H1 (cell line): ENCODE results near the gene DKC1. TPM values are rescaled to one million over a fixed set of nuclear protein-coding genes. Genes with fewer than 3 reads are reported as not detected.

ENCODE experiments used
- ASH2L ChIP-seq: fragments of 200-600, 300-600 bp; sonication (generic); IDR thresholded peaks from one replicate; pipeline ENCODE4 v1.7.1; 2017; ENCODE audit warnings: low read length
- CBX5 ChIP-seq: fragments of 300-800, 300-1000 bp; sonication (generic); IDR thresholded peaks from 2 replicates; pipeline ENCODE4 v1.7.1; 2016; ENCODE audit warnings: antibody characterized with exemption, low read length, low read depth
- POLR2A ChIP-seq, 2 experiments: IDR thresholded peaks; 1 replicate in 1 of 2; 2 replicates in 1 of 2; pipeline ENCODE4 v1.6.1; 2011; ENCODE audit warnings: low read depth in 2 of 2, low read length in 2 of 2, mild to moderate bottlenecking in 2 of 2; ENCODE audit errors: control extremely low read depth in 1 of 2
- POLR2AphosphoS5 ChIP-seq: IDR thresholded peaks from 2 replicates; pipeline ENCODE4 v1.6.1; 2011; ENCODE audit warnings: low read depth, low read length
- RXRA ChIP-seq: IDR thresholded peaks from 2 replicates; pipeline ENCODE4 v1.6.1; 2011; ENCODE audit warnings: low read depth, mild to moderate bottlenecking, low read length, moderate library complexity; ENCODE audit not compliant: insufficient read depth
- SIN3A ChIP-seq, 2 experiments: IDR thresholded peaks in 1 of 2; conservative IDR thresholded peaks in 1 of 2; 2 replicates each; pipeline ENCODE4 v1.6.1; 2011 to 2012; ENCODE audit warnings: low read length in 2 of 2, improper control_type of control experiment in 1 of 2, low read depth in 1 of 2, mild to moderate bottlenecking in 1 of 2
- SP2 ChIP-seq: IDR thresholded peaks from 2 replicates; pipeline ENCODE4 v1.6.1; 2012; ENCODE audit warnings: mild to moderate bottlenecking, low read length, inconsistent platforms
- TAF7 ChIP-seq: optimal IDR thresholded peaks from 2 replicates; pipeline ENCODE3; 2011; ENCODE audit warnings: low read depth, mild to moderate bottlenecking, inconsistent platforms, low read length, moderate library complexity, borderline replicate concordance
- polyA plus RNA-seq, 7 experiments: library from polyadenylated mRNA; depleted of rRNA in 3 of 7; stranded (reverse) in 5 of 7; unstranded in 2 of 7; fragments of >200 nt in 5 of 7; fragments of 200-250 nt in 2 of 7; gene quantifications; 1 replicate in 5 of 7; 2 replicates in 1 of 7; 4 replicates in 1 of 7; pipeline versions ENCODE4 v1.2.1 to v1.2.3, GENCODE V29; 2011 to 2013; ENCODE audit warnings: missing spikeins in 2 of 7, mixed read lengths in 2 of 7
- total RNA-seq: library from RNA; stranded (reverse); fragmentation: NEBNext Ultra II Directional; extraction: Animal tissue kit (Norgen Biotek cat#: 25700); gene quantifications from 2 replicates; pipeline ENCODE4 v1.2.1, GENCODE V29; 2021
- TF ChIP-seq, protein P1 (sequence below): fragments of 300-600 bp; sonication (generic); IDR thresholded peaks from 2 replicates; pipeline ENCODE4 v1.7.1; 2012; ENCODE audit warnings: low read length, moderate library complexity, mild to moderate bottlenecking, inconsistent platforms; ENCODE audit not compliant: insufficient replicate concordance
- TF ChIP-seq, protein P2 (sequence below): IDR thresholded peaks from 2 replicates; pipeline ENCODE4 v1.6.1; 2012; ENCODE audit warnings: inconsistent platforms

Gene DKC1
- total and polyA plus RNA-seq, 2 of the 8 experiments (the other 6 are each of a cell fraction or from before 2014, with no cell fraction given), result 65.6 to 143 TPM

DNA sequence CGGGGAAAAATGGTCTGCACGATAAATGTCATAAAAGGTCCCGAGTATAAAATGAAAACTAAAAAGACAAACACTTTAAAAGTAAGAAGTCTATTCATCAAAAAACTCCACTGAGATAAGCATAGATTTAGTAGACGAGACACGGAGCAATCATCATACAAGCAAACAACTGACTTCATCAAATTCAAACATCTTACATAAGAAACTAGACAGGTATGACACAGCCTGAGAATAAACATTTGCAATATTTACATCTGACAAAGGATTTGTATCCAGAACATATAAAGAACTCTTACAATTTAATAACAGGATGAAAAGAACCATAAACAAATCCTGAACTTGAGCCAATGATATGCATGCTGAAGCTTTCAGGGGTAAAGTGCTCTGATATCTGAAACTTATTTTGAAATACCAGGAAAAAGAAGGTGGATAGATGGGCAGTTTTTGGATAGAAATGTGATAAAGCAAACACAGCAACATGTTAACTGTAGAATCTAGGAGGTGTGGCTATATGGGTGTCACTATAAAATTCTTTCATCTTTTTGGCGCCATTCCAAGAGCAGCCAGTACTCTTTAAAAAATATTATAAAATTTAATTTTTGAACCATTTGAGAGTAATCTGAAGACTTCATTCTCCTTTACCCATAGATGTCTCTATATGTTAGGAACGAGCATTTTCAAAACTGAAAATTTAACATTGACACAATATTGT, 30.6 kb downstream of the DKC1 start (continued):
- TF ChIP-seq, protein P1, sequence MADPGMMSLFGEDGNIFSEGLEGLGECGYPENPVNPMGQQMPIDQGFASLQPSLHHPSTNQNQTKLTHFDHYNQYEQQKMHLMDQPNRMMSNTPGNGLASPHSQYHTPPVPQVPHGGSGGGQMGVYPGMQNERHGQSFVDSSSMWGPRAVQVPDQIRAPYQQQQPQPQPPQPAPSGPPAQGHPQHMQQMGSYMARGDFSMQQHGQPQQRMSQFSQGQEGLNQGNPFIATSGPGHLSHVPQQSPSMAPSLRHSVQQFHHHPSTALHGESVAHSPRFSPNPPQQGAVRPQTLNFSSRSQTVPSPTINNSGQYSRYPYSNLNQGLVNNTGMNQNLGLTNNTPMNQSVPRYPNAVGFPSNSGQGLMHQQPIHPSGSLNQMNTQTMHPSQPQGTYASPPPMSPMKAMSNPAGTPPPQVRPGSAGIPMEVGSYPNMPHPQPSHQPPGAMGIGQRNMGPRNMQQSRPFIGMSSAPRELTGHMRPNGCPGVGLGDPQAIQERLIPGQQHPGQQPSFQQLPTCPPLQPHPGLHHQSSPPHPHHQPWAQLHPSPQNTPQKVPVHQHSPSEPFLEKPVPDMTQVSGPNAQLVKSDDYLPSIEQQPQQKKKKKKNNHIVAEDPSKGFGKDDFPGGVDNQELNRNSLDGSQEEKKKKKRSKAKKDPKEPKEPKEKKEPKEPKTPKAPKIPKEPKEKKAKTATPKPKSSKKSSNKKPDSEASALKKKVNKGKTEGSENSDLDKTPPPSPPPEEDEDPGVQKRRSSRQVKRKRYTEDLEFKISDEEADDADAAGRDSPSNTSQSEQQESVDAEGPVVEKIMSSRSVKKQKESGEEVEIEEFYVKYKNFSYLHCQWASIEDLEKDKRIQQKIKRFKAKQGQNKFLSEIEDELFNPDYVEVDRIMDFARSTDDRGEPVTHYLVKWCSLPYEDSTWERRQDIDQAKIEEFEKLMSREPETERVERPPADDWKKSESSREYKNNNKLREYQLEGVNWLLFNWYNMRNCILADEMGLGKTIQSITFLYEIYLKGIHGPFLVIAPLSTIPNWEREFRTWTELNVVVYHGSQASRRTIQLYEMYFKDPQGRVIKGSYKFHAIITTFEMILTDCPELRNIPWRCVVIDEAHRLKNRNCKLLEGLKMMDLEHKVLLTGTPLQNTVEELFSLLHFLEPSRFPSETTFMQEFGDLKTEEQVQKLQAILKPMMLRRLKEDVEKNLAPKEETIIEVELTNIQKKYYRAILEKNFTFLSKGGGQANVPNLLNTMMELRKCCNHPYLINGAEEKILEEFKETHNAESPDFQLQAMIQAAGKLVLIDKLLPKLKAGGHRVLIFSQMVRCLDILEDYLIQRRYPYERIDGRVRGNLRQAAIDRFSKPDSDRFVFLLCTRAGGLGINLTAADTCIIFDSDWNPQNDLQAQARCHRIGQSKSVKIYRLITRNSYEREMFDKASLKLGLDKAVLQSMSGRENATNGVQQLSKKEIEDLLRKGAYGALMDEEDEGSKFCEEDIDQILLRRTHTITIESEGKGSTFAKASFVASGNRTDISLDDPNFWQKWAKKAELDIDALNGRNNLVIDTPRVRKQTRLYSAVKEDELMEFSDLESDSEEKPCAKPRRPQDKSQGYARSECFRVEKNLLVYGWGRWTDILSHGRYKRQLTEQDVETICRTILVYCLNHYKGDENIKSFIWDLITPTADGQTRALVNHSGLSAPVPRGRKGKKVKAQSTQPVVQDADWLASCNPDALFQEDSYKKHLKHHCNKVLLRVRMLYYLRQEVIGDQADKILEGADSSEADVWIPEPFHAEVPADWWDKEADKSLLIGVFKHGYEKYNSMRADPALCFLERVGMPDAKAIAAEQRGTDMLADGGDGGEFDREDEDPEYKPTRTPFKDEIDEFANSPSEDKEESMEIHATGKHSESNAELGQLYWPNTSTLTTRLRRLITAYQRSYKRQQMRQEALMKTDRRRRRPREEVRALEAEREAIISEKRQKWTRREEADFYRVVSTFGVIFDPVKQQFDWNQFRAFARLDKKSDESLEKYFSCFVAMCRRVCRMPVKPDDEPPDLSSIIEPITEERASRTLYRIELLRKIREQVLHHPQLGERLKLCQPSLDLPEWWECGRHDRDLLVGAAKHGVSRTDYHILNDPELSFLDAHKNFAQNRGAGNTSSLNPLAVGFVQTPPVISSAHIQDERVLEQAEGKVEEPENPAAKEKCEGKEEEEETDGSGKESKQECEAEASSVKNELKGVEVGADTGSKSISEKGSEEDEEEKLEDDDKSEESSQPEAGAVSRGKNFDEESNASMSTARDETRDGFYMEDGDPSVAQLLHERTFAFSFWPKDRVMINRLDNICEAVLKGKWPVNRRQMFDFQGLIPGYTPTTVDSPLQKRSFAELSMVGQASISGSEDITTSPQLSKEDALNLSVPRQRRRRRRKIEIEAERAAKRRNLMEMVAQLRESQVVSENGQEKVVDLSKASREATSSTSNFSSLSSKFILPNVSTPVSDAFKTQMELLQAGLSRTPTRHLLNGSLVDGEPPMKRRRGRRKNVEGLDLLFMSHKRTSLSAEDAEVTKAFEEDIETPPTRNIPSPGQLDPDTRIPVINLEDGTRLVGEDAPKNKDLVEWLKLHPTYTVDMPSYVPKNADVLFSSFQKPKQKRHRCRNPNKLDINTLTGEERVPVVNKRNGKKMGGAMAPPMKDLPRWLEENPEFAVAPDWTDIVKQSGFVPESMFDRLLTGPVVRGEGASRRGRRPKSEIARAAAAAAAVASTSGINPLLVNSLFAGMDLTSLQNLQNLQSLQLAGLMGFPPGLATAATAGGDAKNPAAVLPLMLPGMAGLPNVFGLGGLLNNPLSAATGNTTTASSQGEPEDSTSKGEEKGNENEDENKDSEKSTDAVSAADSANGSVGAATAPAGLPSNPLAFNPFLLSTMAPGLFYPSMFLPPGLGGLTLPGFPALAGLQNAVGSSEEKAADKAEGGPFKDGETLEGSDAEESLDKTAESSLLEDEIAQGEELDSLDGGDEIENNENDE, result no peak
- TF ChIP-seq, protein P2, sequence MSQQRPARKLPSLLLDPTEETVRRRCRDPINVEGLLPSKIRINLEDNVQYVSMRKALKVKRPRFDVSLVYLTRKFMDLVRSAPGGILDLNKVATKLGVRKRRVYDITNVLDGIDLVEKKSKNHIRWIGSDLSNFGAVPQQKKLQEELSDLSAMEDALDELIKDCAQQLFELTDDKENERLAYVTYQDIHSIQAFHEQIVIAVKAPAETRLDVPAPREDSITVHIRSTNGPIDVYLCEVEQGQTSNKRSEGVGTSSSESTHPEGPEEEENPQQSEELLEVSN, result no peak
- TF ChIP-seq TAF7, result no peak
- TF ChIP-seq RXRA, result no peak
- TF ChIP-seq POLR2A (IDR thresholded peaks at IDR 0.05; ENCODE audit: control extremely low read depth in 1 of 2, low read depth in 2 of 2, low read length in 2 of 2), result no peak
- no peak for TF ChIP-seq SP2
- no peak for TF ChIP-seq CBX5
- TF ChIP-seq ASH2L, result no peak
- no peak for TF ChIP-seq POLR2AphosphoS5
- no peak for TF ChIP-seq SIN3A (conservative IDR thresholded peaks at IDR 0.05 in 1 of 2, IDR thresholded peaks at IDR 0.05 in 1 of 2; ENCODE audit: low read depth in 1 of 2, low read length in 2 of 2)
